HL-60/S4 treated with phorbol 12-myristate 13-acetate at 8.2 ng/mL for 4 days and 3 days (cell line): Measurements from ENCODE around the gene EEF1A1.
"Not testable (repeated sequence)": the region's sequence is repeated elsewhere in the genome, so short reads cannot be mapped to it uniquely, and the experiment has no call there.

ENCODE experiments used
- in situ Hi-C: fragments of 300-500 bp; cut with MboI; formaldehyde crosslinking; loops from 2 replicates; pipeline ENCODE4 v1.15.0; 2022; ENCODE audit warnings: low sequenced_read_pairs

The EEF1A1 gene

GRCh38 chr6:73520688-73521350 lies at the start of gene EEF1A1:
TSS of gene EEF1A1 (minus strand) at chr6:73521032. CDS start at chr6:73520026, 1,006 bp downstream.
- in situ Hi-C loops = loop anchor here (25.0 kb wide), 1 partner anchor 91 kb away; no protein-coding TSS in a partner anchor

DNA sequence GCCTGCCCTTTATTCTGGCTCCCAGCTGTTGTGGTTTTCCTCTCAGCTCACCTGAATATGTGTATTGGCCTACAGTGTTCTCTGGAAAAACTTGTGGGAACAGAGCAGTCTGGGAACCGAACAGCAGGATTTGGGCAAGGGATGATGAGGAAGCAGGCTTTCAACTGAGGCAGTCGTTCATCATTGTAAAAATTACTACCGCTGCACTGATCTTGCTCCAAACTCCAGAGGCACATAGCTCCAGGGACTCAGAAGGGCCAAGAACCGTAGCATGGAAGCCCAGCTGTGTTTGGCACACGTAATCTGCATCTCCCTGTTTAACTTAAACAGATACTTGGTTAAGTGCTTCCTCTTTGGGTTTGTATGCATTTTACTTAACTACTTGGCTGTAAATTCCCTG lies 48.3 kb upstream of the EEF1A1 start:
- in situ Hi-C loops = no loop called here

DNA sequence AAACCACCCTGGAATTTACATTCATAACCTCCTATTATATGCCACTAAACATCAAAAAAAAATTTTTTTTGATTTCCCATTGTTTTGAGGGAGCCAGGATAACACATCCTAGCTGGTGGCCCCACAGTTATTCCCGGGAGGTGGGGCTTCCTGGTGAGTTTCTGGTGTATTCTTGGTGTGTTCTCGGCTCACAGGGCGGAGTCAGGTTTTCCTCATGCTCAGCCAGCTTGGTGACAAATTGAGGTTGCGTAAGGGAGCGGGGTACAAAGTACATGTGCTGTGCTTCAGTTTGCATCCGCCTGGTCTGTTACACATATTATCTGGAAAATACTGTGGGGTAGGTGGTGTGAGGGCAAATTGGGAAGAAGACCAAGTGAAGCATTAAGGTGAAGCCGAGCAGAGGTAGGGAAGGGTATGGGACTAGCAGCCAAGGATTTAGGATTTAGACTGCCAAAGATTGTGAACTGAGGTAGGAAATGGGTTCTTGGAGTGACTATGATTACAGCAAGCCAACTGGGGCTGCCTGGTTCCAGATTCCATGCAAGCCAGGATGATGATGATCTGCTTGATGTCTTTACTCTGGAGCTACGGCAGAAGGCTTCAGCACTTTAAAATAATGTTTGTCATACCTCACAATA lies 46.2 kb upstream of the EEF1A1 start:
- in situ Hi-C loops = no loop called here

DNA sequence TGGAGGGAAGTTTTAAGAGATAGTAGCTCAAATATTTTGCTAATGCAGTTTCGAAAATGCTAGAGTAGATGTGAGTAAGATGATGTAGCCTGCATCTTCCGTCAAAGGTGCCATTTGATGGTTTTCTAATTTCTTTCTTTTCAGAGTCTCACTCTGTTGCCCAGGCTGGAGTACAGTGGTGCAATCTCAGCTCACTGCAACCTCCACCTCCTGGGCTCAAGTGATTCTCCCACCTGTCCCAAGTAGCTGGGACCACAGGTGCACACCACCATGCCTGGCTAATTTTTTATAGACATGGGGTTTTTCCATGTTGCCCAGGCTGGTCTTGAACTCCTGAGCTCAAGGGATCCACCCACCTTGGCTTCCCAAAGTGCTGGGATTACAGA lies 45.6 kb upstream of the EEF1A1 start:
- in situ Hi-C loops = not testable (repeated sequence)

DNA sequence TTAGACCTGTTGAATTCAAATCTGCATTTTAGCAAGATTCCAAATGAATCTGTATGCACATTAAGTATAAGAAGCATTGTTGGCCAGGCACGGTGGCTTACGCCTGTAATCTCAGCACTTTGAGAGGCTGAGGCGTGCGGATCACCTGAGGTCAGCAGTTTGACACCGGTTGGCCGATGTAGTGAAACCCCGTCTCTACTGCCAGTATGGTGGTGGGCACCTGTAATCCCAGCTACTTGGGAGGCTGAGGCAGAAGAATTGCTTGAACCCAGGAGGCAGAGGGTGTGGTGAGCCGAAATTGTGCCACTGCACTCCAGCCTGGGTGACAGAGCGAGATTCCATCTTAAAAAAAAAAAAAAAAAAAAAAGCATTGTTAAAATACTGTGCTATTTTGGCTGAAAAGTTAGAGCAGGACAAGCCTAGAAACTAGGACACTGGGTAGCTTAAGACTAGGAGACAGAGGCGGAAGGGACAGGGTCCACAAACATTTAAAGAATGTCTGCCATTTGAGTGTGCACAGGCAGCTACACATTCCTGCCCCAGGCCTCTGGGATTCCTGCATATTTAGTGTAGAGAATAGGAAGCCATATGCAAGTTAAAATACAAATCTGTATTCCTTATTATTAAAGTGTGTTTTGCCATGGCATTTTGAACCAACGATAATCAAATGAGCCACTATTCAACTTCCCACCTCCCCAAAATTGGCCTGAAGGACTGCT lies 45.1 kb upstream of the EEF1A1 start:
- in situ Hi-C loops = no loop called here

- in situ Hi-C loops = no loop called here
Observed at GRCh38 chr6:73564578-73565345, 43.9 kb upstream of the EEF1A1 start.

GRCh38 chr6:73562558-73562957 lies 41.7 kb upstream of the EEF1A1 start:
- in situ Hi-C loops = no loop called here

GRCh38 chr6:73560853-73561407 lies 40.1 kb upstream of the EEF1A1 start:
- in situ Hi-C loops = no loop called here

DNA sequence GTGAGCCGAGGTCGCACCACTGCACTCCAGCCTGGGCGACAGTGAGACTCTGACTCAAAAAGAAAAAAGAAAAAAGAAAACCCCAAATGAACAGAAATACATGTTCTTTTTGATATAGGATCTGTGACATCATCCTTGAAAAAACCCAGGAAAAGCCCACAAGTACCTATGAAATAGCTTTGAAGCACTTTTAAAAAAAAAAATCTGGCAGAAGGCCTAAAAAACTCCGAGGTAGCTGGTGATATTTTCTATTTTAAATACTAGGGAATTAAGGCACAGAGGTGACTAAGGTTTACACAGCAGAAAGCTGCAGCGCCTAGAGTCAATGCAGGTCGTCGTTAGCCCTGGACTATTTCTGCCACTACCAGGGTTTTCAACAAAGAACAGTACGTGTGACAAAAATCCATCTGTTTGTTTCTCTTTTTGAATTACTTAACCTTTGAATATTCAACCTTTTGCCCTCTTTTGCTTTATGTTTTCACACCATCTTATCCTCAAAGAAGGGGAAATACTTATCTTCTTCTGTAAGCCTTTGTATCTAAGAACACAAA lies 39.4 kb upstream of the EEF1A1 start:
- in situ Hi-C loops = no loop called here

DNA sequence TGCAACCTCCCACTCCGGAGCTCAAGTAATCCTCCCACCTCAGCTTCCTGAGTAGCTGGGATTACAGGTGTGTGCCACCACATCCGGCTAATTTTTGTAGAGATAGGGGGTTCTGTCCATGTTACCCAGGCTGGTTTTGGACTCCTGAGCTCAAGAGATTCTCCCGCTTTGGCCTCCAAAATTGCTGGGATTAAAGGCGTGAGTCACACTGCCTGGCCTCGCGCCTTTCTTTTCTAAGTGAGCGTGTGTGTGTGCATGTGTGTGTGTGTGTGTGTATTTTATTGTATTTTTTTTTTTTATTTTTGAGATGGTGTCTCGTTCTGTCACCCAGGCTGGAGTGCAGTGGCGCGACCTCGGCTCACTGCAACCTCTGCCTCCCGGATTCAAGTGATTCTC lies 38.6 kb upstream of the EEF1A1 start:
- in situ Hi-C loops = not testable (repeated sequence)

DNA sequence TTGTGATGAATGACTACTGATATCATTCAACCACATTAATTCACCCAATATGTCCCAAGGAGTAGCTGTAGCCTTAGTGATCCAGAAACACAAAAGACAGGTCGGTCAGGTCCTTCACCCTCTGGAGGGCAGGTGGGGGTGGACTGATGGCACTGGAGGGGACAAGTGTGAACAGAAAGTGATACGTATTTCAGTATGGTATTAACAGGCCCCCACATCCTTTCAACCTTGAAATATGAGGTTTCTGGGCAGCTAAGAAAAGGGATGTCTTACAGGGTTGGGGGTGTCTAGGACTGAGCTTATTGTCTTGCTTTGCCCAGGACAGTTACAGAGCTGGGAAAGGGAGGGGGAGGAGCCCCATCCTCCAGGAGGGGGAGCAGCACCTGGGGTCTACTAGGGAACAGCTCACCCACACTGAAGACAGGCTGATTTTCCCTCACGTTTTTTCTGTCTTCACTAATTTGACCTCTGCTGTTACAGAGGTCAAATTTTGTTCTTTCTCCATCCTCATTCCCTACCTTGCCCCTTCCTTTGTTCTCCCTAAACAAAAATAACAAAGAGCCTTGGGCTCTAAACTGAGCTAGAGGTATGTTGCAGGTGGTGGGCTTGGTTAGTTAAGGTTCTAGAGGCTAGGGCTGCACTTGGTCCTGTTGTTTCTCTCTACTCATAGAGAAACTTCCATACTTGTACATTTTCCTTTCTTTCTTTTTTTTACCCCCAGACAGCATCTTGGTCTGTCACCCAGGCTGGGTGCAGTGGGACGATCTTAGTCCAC lies 38.0 kb upstream of the EEF1A1 start:
- in situ Hi-C loops = no loop called here

- in situ Hi-C loops = no loop called here
Observed at GRCh38 chr6:73556836-73557235, 36.0 kb upstream of the EEF1A1 start.

- in situ Hi-C loops = not testable (repeated sequence)
Observed at GRCh38 chr6:73555380-73555949, 34.6 kb upstream of the EEF1A1 start.

- in situ Hi-C loops = not testable (repeated sequence)
Observed at GRCh38 chr6:73551115-73551514, 30.3 kb upstream of the EEF1A1 start.

- in situ Hi-C loops = no loop called here
Observed at GRCh38 chr6:73548458-73549446, 27.9 kb upstream of the EEF1A1 start.

DNA sequence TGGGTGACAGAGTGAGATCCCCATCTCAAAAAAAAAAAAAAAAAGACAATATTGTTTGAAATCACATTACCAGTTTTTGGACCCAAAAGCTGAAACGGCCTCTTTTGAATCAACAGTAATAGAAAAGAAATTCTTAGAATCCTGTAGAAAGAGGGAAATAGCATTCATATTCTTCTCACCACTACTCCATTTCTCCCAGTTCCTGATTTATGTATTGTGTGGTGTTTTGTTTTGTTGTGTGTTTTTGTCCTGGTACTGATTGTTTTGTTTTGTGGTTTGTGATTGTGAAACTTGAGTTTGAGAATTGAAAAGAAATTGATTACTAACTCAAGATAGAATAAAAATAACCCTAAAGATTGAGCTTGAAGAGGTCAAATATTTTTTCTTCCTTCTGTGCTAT lies 26.2 kb upstream of the EEF1A1 start:
- in situ Hi-C loops = no loop called here

GRCh38 chr6:73542891-73543290 lies 22.1 kb upstream of the EEF1A1 start:
- in situ Hi-C loops = no loop called here

GRCh38 chr6:73542481-73542880 lies 21.6 kb upstream of the EEF1A1 start:
- in situ Hi-C loops = not testable (repeated sequence)
